Adipose tissue (tissue), 3 donors: Measurements from ENCODE around the gene CMBL. TPM values are rescaled to one million over a fixed set of nuclear protein-coding genes. Genes with fewer than 3 reads are reported as not detected.
"Not testable (repeated sequence)": the region's sequence is repeated elsewhere in the genome, so short reads cannot be mapped to it uniquely, and the experiment has no call there.

ENCODE experiments used
- H3K27ac ChIP-seq: one replicate; pipeline ENCODE4 v1.5.1; 2013; ENCODE audit warnings: low read depth, low read length
- WGBS, 3 donors: extraction: QIAGEN DNeasy Blood & Tissue Kit; methylation state at CpG; one replicate each; pipeline ENCODE4 v1.1.7; 2013; 5-methylcytosine and 5-hydroxymethylcytosine counted together
- polyA plus RNA-seq, 3 donors: library from polyadenylated mRNA; stranded (reverse); fragments of 200-250 nt; gene quantifications; one replicate each; pipeline ENCODE4 v1.2.3, GENCODE V29; 2013
- donor health status: healthy with polysubstance abuse.
- donor health status: Bipolar disorder and iron deficiency.
- donor health status: healthy.

Gene CMBL
- polyA plus RNA-seq, 3 donors, result 14.3 to 28.5 (median 25.6) TPM

DNA sequence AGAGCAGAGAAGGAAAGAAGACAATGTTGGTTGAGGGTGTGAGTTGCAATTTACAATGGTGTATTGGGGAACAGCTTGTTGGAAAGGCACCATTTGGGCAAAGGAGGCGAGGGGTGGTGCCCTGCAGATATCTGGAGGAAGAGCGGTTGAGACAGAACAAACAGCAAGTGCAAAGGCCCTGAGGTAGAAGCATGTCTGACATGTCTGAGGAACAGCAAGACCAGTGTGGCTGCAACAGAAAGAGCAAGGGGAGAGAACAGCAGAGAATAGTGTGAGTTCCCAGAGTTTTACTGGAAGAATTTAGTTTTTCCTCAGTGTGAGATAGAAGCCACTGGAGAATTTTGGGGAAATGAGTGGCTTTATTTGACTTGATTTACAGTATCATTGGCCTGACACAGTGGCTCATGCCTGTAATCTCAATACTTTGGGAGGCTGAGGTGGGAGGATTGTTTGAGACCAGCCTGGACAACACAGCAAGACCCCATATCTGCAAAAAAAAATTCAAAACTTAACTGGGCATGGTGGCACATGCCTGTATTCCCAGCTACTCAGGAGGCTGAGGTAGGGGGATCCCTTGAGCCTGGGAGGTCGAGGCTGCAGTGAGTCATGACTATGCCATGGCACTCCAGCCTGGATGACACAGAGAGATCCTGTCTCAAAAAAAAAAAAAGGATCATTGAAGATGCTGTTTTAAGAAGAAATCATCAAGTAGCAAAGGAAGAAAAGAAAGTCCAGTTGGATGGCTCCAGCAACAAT, 13.6 kb downstream of the CMBL start:
- H3K27ac ChIP-seq, result no peak overlapping the region
- WGBS, 3 donors, result 91 to 94% (median 92%) methylated on average over 3 of the region's 3 CpGs

DNA sequence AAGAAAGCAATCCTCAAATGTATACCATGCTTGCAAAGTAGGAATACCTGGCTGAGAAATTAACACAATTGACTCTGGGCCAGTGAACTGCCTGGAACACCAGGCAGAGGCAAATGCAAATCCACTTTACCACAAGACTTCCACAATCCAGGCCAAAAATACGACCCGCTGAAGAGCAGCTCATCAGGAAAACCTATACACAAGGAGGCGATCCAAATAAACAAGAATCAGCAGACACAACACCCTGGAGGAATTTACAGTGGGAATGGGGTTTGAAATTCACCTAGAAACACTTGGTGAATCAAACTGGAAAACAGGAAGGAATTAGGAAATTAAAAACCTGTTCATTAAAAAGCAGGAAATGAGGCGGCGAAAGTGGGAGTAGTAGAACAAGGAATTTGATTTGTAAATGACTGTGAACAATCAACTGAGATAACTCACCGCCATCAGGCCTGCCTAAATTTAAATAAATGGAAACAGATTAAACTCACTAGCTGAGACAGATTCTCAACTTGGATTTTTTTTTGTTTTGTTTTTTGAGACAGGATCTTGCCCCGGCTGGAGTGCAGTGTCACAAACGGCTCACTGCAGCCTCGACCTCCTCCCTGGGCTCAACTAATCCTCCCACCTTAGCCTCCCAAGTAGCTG, 15.9 kb downstream of the CMBL start:
- WGBS, 3 donors, result 64 to 84% (median 76%) methylated on average over 9 of the region's 9 CpGs

DNA sequence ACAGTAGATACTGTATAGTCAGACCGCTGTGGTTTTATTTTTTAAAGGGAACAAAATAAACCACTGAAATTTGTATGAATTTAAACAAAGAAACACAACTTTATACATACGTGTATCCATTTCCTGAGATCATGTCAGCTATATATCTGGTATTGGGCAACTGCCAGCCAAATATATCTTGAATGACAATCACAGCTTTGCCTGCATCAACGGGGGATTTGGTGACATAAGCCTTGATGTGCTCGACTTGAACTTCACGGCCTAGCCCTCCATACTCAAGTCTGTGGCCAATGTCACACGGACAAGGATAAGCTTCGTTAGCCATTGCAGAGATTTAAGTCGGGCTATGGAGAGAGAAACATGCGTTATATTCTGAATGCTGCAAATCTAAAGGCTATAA, 17.3 kb downstream of the CMBL start:
- no peak overlapping the region for H3K27ac ChIP-seq

More for the DNA sequence above, 15.9 kb downstream of the CMBL start:
- no peak overlapping the region for H3K27ac ChIP-seq

DNA sequence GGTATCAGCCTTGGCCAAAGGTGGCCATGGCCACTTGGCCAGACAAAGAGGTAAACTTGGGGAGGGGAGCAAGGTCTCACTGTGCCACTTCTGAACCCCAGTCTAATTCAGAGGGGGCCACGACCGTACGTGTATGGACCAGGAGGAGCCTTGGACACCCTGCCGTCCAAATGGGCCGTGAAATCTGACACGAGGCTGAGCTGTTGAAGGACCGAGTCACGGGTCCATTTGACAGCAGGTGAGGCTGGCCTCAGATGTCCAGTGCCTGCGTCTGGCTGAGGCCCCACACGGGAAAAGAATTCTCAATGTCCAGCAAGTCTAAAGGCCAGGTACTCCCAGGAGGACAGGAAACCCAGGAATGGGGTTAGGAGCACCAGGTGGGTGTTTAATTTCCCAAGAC, 17.7 kb downstream of the CMBL start:
- 89 to 96% (median 91%) methylated on average over 10 of the region's 10 CpGs for whole genome bisulfite sequencing, 3 donors
- H3K27ac ChIP-seq, result no peak overlapping the region

More for the DNA sequence above, 17.3 kb downstream of the CMBL start:
- WGBS, 3 donors, result 86 to 87% (median 87%) methylated on average over 9 of the region's 9 CpGs

DNA sequence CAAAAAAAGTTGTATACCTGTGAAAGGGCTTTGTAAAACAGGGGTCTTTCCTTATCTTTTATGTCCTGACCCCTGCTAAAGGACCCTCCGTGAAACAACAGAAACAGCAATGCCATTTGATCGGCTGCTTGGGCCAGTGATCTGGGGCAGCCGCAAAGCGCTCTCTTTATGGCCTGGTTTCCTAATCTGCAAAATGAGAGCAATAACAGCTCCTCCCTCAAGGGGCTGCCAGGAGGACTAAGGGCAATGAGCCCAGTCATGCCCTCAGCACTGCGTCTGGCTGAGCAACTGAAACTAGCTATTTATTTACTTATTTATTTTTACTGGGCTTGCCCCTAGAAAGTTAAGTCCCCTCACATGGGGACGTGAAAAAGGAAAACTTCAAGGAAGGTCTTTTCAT, 18.3 kb downstream of the CMBL start:
- H3K27ac ChIP-seq, result no peak overlapping the region
- 40 to 65% (median 57%) methylated on average over 6 of the region's 6 CpGs for WGBS, 3 donors

DNA sequence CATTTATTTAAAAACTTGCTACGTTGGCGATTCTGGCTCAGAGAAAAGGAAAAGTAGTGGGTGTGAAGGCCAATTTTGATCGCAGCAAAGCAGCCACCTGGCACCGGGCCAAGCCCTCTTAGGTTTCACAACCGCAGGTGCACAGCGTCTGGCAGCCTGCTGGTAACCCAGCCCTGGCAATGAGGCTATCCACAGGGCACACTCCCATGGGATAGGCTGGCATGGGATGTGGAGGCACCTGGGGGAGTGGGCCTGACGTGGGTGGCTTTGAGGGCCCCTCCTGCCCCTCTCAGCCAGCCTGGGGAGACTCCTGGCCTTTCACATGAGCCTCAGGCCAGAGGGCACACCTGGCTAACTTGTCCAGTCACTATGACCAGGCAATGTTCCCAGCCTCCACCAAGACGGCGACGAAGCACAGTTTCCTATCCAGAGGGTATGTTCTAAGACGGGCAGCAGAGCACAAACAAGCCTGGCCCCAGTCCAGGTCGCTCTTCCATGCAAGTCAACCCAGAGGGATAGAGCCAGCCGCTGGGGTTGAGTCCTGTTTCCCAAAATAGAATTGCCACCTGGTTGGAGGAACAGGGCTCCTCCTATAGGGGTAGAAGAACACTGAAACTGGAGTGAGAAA, 19.0 kb downstream of the CMBL start:
- WGBS, 3 donors, result 30 to 61% (median 46%) methylated on average over 13 of the region's 13 CpGs
- no peak overlapping the region for H3K27ac ChIP-seq

DNA sequence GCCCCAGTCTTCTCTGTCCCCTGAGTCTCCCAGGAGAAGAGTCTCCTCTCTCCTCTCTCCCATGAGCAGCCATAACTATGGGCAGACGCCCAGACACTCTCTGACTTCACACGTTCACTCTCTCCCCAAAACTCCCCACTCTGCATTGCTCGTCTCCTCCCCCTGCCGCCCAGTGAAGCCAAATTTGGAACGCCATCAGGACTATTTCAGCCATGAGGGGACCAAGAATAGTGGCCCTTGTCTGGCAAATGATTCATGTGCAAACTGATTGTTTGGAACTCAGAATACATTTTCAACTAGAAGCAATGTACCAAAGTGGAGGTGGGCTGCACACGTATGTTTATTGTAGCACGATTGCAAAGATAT, 20.9 kb downstream of the CMBL start:
- no peak overlapping the region for H3K27ac ChIP-seq
- 73 to 86% (median 74%) methylated on average over 7 of the region's 7 CpGs for WGBS, 3 donors

DNA sequence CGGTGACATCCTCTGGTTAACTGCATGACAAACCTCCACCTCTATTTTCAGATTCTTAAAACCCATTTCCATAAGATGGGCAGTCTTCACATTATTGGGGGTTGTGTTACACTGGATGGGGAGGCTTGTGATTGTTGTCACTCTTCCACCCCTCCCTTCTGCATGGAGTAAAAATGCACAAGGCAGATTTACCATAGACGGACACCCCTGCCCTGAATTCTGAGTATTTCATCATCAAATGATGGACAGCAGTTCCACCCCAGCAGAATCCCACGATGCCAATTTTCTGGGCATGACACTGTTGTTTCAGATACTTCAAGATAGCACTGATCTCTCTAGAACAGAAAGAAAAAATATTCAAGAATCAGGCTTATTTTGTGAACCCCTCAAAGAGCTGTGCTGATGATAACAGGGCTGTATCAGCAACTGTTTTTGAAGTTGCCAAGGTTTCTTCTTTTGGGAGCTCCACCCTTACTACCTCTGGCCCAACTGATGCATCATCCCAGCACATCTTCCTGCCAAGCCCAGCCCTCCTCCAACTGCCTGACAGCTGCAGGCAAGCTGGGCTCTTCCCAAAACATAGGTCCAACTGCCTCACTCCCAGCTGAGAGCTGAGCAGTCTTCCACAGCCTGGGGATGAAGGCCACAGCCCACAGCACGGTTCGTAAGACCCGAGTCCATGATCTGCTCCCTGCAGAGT, 21.4 kb downstream of the CMBL start:
- WGBS, 3 donors, result 59 to 78% (median 68%) methylated on average over 6 of the region's 6 CpGs
- no peak overlapping the region for H3K27ac ChIP-seq

DNA sequence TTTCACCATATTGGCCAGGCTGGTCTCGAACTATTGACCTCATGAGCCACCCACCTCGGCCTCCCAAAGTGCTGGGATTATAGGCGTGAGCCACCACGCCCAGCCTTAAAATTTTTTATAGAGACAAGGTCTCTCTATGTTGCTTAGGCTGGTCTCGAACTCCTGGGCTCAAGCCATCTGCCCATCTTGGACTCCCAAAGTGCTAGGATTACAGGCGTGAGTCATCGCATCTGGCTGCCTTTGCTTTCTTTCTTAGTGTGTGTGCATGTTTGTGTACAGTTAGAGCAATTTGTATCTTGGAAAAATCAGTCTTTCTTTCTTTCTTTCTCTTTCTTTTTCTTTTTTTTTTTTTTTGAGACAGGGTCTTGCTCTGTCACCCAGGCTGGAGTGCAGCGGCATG, 22.3 kb downstream of the CMBL start:
- 86 to 88% (median 87%) methylated on average over 7 to 8 of the region's 8 CpGs for WGBS, 3 donors
- H3K27ac ChIP-seq, result not testable (repeated sequence)

DNA sequence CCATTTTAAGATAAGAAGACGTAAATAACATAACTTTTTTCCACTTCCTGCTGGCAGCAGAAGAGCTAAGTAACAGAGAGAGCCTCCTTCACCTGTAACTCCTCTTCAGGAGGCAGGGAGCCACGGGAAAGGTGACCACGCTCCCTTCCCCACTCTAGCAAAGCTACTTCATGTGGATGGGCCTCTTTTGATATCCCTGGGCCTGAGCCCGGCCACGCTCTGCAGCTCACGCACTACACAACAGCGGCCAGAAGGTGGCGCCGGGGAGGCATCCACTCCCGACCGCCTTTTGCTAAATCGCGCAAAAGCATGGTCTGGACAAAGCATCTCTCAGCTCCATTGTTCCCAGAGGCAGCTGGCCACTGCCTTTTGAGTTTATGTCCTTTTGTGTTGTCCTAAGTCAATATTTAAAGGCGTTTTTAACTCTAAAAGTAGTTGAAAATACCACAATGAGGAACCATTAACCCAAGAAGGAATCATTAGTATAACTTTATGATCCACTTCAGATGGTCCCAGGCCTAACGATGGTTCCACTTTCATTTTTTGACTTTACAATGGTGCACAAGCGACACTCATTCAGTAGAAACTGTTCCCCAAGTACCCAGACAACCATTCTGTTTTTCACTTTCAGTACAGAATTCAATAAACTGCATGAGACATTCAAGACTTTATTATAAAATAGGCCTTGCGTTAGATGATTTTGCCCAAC, 23.6 kb downstream of the CMBL start:
- WGBS, 3 donors, result 22 to 25% (median 23%) methylated on average over 17 of the region's 17 CpGs
- H3K27ac ChIP-seq, result no peak overlapping the region

DNA sequence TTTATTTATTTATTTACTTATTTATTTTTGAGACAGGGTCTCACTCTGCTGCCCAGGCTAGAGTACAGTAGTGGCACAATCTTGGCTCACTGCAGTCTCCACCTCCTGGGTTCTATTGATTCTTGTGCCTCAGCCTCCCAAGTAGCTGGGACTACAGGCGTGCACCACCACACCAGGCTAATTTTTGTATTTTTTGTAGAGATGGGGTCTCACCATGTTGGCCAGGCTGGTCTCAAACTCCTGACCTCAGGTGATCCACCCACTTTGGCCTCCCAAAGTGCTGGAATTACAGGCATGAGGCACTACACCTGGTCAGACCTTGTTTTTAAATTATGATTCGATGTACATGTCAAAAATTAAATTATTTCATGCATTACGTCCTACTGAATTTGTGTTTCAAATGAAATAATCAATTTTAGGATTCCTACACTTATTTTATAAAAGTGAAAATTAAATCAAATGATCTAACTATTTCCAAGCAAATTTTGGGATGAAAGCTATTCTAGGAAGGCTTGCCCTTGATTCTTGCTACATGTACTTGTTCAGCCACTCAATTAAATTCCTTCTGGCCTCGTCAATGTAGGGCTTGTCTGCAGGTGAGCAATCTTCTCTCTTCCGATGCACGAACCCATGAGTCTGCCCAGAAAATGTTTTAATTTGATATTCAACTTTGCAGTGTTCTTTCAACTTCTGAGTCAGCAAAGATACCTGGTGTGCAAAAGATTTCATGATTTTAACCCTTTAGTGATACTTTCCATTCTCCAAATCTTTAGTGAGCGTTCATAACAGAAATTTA, 27.6 kb downstream of the CMBL start:
- H3K27ac ChIP-seq, result no peak overlapping the region
- WGBS, 3 donors, result 79 to 94% (median 88%) methylated on average over 7 of the region's 7 CpGs

DNA sequence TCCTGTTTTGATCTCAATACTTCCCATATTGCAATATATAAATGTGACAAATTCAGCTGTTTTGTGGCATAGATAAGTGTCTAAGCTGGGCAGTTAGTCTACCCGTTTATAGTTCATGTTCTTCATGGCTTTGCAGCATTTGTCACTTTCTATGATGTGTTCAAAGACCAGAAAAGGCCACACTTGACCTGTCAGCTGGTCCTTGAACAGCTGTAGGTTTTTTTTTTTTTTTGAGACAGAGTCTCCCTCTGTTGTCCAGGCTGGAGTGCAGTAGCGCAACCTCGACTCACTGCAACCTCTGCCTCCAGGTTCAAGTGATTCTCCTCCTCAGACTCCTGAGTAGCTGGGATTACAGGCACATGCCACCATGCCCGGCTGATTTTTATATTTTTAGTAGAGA, 28.4 kb downstream of the CMBL start:
- 88 to 95% (median 93%) methylated on average over 4 of the region's 4 CpGs for WGBS, 3 donors
- no peak overlapping the region for H3K27ac ChIP-seq

DNA sequence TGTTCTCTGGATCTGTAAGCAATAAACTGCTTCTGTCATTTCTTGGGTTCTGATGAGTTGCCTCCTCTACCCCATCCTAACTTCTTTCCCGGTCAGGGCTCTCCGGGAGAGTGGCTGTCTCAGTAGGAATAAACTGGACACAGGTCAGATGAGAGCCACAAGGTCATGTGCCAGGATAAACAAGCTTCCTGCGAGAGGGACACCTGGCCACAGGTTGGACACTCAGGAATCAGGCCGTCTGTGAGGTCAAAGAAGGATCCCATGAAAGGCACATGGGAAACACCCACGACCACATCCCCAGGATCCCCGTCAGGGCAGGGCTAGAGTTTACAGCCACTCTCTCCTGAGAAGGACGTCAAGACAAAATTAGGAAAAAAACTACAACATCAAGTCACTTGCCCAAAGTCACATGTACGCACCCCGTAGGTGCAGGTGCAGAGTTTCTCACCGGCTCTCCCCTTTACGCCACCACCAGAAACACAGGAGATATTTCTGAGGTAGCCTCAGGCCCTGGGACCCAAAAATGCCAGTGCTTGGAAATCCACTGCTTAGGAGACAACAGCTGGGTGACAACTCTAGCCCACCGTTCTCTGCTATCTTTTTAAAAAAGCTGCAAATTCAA, 28.9 kb downstream of the CMBL start:
- WGBS, 3 donors, result 52 to 90% (median 86%) methylated on average over 12 of the region's 12 CpGs
- H3K27ac ChIP-seq, result no peak overlapping the region

DNA sequence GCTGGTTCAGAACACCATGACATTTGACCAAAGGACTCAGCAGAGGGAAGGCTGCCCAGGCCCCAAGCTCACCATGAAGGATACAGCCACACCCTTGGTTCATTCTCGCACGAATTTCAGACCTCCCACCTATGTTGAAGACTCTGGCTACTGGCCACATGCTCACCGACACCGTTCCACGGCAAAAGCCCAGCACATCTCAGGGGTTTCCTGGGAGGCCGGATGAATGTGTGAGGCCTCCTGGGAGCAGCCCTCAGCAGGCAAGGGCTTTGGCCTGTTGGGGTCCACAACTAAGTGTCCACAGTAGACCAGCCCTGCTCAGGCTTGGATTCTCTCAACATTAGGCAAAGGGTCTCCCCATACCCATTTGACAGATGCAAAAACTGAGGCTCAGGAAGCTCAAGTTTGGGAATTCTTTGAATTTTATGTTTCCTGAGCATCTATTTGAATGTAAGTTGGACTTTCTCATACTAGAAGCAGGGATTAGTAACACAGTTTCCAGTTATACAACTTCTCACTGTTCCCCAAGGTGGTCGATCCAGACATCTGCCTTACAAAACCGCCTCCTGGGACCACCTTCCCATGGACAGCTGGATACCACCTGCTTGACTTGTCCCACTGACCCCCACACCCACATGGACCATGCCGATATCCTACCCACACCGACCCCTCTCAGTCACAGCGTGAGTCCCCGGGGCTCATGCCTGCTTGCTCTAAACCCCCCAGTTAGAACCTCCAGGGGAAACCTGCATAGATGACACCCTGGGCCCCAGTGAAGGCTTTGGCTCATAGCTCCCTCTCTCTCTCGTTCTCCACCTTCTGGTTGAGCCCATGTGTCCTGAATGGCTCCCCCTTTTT, 29.7 kb downstream of the CMBL start:
- H3K27ac ChIP-seq, result no peak overlapping the region
- 92 to 94% (median 92%) methylated on average over 13 of the region's 13 CpGs for WGBS, 3 donors

DNA sequence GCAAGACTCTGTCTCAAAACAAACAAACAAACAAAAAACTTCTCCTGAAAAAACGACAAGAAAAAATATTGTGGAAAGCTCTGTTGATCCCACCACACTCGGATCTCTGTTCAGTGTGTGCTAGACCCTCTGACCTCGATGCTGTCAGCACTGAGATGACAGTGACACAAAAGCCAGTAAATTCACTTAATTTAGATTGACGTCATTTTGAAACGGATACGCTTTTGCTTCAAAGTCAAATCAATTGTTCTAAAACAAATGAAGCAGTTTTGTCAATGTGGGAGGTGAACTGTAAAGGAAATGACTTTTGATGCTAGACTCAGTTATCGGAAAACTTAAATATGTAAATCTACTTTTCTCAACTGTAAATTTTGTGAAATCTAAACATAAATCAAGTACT, 31.0 kb downstream of the CMBL start:
- H3K27ac ChIP-seq, result no peak overlapping the region
- 72 to 82% (median 80%) methylated on average over 7 of the region's 7 CpGs for WGBS, 3 donors

DNA sequence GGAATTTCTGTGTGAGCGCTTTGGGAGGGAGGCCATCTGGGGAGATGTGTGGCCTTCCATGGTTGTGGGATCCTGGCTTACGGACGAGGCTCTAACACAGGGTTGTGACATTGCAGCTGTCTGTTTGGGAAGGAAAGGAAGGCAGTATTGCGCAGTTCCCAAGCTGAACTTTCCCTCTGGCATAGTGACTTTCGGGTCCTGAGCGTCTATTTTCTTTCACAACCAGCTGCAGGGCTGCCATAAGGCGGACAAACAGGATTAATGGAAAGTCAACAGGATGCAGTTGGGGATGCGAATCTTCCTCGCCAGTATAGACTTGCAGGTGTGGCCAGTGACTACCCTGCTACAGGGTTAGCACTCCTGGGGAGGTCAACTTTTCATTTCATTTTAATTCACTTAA, 31.7 kb downstream of the CMBL start:
- WGBS, 3 donors, result 52 to 93% (median 61%) methylated on average over 9 of the region's 9 CpGs
- H3K27ac ChIP-seq, result no peak overlapping the region

DNA sequence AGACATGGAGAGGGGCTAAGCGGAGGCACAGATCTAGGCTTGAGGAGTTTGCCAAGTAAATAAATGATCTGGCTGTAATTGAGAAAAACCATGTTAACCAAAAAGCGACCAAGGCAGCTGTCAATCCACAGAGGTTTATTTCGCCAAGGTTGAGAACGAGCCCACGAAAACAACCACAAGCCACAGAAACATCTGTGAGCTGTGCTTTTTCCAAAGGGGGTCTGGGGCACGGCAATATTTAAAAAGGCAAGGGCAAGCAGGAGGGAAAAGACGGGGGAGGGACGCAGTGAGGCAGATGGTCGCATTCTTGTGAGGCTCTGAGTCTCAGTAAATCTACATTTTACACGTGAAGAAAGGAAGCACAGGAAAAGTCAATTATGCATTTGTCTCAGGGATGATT, 32.2 kb downstream of the CMBL start:
- H3K27ac ChIP-seq, result no peak overlapping the region
- 66 to 81% (median 76%) methylated on average over 9 to 10 of the region's 10 CpGs for WGBS, 3 donors
